MM.1S (cell line): ENCODE measurements around the gene ZNF627.
A peak's percentile ranks its signal among the peaks of the same experiment; 100 is the strongest.

ENCODE experiments used
- DNase-seq: peaks from one replicate; pipeline ENCODE4 v3.0.0-alpha.2; 2015
- H2AFZ ChIP-seq: fragments of 300-600 bp; sonication (generic); 2 replicates; pipeline ENCODE4 v1.6.0; 2016; ENCODE audit warnings: antibody characterized with exemption, low read length
- H3F3A ChIP-seq: fragments of 300-600 bp; sonication (generic); 2 replicates; pipeline ENCODE4 v1.6.1; 2016; ENCODE audit warnings: mild to moderate bottlenecking, antibody characterized with exemption, low read length, moderate library complexity, mixed read lengths; ENCODE audit not compliant: insufficient read depth
- H3K27ac ChIP-seq: fragments of 300-600 bp; sonication (generic); 2 replicates; pipeline ENCODE4 v1.5.1; 2016; ENCODE audit warnings: mild to moderate bottlenecking, low read length
- H3K27me3 ChIP-seq: fragments of 300-600 bp; sonication (generic); replicated peaks from 2 replicates; pipeline ENCODE4 v1.6.0; 2016; ENCODE audit warnings: low read length; ENCODE audit not compliant: insufficient read depth
- H3K36me3 ChIP-seq: fragments of 300-600 bp; sonication (generic); replicated peaks from 2 replicates; pipeline ENCODE4 v1.6.1; 2016; ENCODE audit warnings: mild to moderate bottlenecking, low read length, mixed read lengths; ENCODE audit not compliant: insufficient read depth
- H3K4me1 ChIP-seq: fragments of 300-600 bp; sonication (generic); 2 replicates; pipeline ENCODE4 v1.6.1; 2016; ENCODE audit warnings: low read length, mixed read lengths
- H3K4me2 ChIP-seq: fragments of 300-600 bp; sonication (generic); 2 replicates; pipeline ENCODE4 v1.6.0; 2016; ENCODE audit warnings: low read depth, low read length
- H3K4me3 ChIP-seq: fragments of 300-600 bp; sonication (generic); 2 replicates; pipeline ENCODE4 v1.5.1; 2016; ENCODE audit warnings: low read length, mixed read lengths
- H3K79me2 ChIP-seq: fragments of 300-600 bp; sonication (generic); 2 replicates; pipeline ENCODE4 v1.6.1; 2016; ENCODE audit warnings: mixed run types, low read length, mixed read lengths
- H3K9ac ChIP-seq: fragments of 300-600 bp; sonication (generic); 2 replicates; pipeline ENCODE4 v1.6.1; 2016; ENCODE audit warnings: low read length, mixed read lengths
- H3K9me2 ChIP-seq: fragments of 300-600 bp; sonication (generic); replicated peaks from 2 replicates; pipeline ENCODE4 v1.6.1; 2016; ENCODE audit warnings: mild to moderate bottlenecking, low read length, mixed read lengths; ENCODE audit not compliant: insufficient read depth
- H3K9me3 ChIP-seq: fragments of 300-600 bp; sonication (generic); replicated peaks from 2 replicates; pipeline ENCODE4 v1.6.1; 2016; ENCODE audit warnings: mild to moderate bottlenecking, low read length, mixed read lengths; ENCODE audit not compliant: insufficient read depth
- H4K20me1 ChIP-seq: fragments of 300-600 bp; sonication (generic); 2 replicates; pipeline ENCODE4 v1.6.1; 2016; ENCODE audit warnings: mild to moderate bottlenecking, low read length, moderate library complexity, mixed read lengths; ENCODE audit not compliant: insufficient read depth
- CTCF ChIP-seq: fragments of 300-600 bp; sonication (generic); IDR thresholded peaks from 2 replicates; pipeline ENCODE4 v1.5.1; 2016; ENCODE audit warnings: antibody characterized with exemption, low read length, mixed read lengths
- EZH2 ChIP-seq: fragments of 300-600 bp; sonication (generic); optimal IDR thresholded peaks from 2 replicates; pipeline ENCODE3; 2017; ENCODE audit warnings: low read depth, mild to moderate bottlenecking, antibody characterized with exemption, low read length, mixed read lengths
- EZH2phosphoT487 ChIP-seq: fragments of 300-600 bp; sonication (generic); IDR thresholded peaks from 2 replicates; pipeline ENCODE4 v1.6.1; 2018; ENCODE audit warnings: antibody characterized with exemption, low read length

ZNF627 gene

GRCh38 chr19:11578258-11579142 is 18.8 kb upstream of the ZNF627 start:
- Histone ChIP-seq H3K79me2 (no peaks in the 10 kb centered on the region), H3K4me3 (no peak overlapping the region), H3F3A (peaks cover 5% of the 10 kb centered on the region), H3K4me2 (peak overlapping the region; percentile 37; the same call in 1 of the 2 replicates), H3K9me3 (no peaks in the 10 kb centered on the region), H3K9ac (no peak overlapping the region), H3K36me3 (no peaks in the 10 kb centered on the region), H3K27me3 (no peaks in the 10 kb centered on the region; the same call in 1 of the 2 replicates), H3K27ac (no peak overlapping the region), H3K9me2 (no peaks in the 10 kb centered on the region), H4K20me1 (no peaks in the 10 kb centered on the region), H3K4me1 (peaks cover 10% of the 10 kb centered on the region), H2AFZ (0 out of 2 replicates have a peak overlapping the region, but pooled peaks have one; percentile 8)
- TF ChIP-seq EZH2phosphoT487 = no peak
- TF ChIP-seq EZH2 = no peak
- TF ChIP-seq CTCF = no peak
- DNase-seq = no peak

- no peak for DNase-seq
- no peaks in the 10 kb centered on the region for H4K20me1 ChIP-seq
- no peaks in the 10 kb centered on the region for H3K9me2 ChIP-seq
- no peaks in the 10 kb centered on the region for H3K9me3 ChIP-seq
- no peak overlapping the region for H3K9ac ChIP-seq
- TF ChIP-seq CTCF (no peak), EZH2phosphoT487 (no peak), EZH2 (no peak)
- no peak overlapping the region for H2AFZ ChIP-seq
- H3K4me2 ChIP-seq = no peak overlapping the region
- H3K79me2 ChIP-seq = no peaks in the 10 kb centered on the region
- H3F3A ChIP-seq = peaks cover 5% of the 10 kb centered on the region
- no peak overlapping the region for H3K4me3 ChIP-seq
- H3K27ac ChIP-seq = no peak overlapping the region
- H3K4me1 ChIP-seq = peaks cover 10% of the 10 kb centered on the region
- no peaks in the 10 kb centered on the region; the same call in 1 of the 2 replicates for H3K27me3 ChIP-seq
- no peaks in the 10 kb centered on the region for H3K36me3 ChIP-seq
Observed at GRCh38 chr19:11580116-11580515, 17.2 kb upstream of the ZNF627 start.

DNA sequence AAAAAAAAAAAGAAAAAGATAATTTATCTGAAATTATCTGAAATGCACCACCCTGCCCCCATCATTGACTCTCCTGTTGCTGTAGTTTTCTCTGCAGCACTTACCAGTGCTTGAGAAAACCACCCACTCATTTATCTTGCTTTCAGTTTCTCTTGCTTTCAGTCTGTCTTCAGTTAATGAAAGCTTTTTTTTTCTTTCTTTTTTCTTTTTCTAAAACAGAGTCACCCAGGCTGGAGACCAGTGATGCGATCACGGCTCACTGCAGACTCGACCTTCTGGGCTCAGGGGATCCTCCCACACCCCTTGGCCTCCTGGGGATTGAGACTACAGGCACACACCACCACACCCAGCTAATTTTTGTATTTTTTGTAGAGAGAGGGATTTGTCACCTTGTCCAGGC is 15.5 kb upstream of the ZNF627 start:
- Histone ChIP-seq H3K4me3 (peak overlapping the region; percentile 9; the same call in 1 of the 2 replicates), H3K9ac (peak overlapping the region; percentile 51), H3K4me1 (peaks cover 10% of the 10 kb centered on the region), H3K4me2 (peak overlapping the region; percentile 82; the same call in 1 of the 2 replicates), H3K36me3 (no peaks in the 10 kb centered on the region), H3K79me2 (no peaks in the 10 kb centered on the region), H3K27me3 (no peaks in the 10 kb centered on the region; the same call in 1 of the 2 replicates), H4K20me1 (no peaks in the 10 kb centered on the region), H2AFZ (peak overlapping the region; percentile 78), H3K27ac (peak overlapping the region; percentile 68; the same call in 1 of the 2 replicates), H3K9me2 (no peaks in the 10 kb centered on the region), H3K9me3 (no peaks in the 10 kb centered on the region), H3F3A (peaks cover 5% of the 10 kb centered on the region)
- peak; percentile 79 for DNase-seq
- no peak for TF ChIP-seq EZH2
